Hippocampal formation (tissue), 2 donors: ENCODE results near the gene CAPN14.

Source experiments
- DNase-seq, 2 donors: peaks; one replicate each; lab custom pipeline; 2025; lab: John Stamatoyannopoulos, UW

The CAPN14 gene, protein sequence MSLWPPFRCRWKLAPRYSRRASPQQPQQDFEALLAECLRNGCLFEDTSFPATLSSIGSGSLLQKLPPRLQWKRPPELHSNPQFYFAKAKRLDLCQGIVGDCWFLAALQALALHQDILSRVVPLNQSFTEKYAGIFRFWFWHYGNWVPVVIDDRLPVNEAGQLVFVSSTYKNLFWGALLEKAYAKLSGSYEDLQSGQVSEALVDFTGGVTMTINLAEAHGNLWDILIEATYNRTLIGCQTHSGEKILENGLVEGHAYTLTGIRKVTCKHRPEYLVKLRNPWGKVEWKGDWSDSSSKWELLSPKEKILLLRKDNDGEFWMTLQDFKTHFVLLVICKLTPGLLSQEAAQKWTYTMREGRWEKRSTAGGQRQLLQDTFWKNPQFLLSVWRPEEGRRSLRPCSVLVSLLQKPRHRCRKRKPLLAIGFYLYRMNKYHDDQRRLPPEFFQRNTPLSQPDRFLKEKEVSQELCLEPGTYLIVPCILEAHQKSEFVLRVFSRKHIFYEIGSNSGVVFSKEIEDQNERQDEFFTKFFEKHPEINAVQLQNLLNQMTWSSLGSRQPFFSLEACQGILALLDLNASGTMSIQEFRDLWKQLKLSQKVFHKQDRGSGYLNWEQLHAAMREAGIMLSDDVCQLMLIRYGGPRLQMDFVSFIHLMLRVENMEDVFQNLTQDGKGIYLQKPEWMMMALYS

DNA sequence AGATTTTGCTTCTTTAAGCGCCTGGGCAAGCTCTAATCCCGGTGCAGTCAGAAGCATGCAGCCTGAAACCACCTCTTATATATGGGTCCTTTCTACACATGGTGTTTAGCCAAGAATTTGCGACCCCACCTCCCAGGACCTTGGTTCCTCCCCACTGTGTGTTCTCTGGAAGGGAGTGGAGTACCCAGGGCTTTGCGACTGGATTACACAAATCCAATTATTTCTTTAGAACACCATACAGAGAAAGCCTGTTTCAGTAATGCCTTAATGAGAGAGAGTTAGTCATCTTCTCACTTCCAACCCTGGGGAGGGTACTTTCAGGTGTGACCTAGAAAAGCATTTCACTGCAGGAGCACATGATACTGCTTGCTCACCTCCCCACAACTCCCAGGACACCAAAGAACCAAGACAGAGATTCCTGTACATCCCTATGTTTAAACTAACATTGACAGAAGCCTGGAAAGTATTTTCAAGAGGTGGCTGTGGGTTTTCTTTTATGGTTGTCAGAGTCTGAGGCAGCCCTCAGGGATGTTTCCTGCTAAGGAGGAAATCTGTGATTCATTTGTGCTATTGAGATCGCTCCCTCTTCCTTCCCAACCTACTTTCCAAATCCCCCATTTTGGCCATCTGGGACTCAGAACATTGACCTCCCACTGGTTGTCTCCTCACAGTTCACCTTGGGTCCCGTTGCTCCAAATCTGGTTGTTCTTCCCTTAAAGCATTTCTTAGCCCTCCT is at the start of gene CAPN14:
Gene CAPN14 (minus strand): TSS at position 51 of the 736 bp plus-strand sequence. CDS start 12,068 bp downstream, outside the sequence.
- no peak for DNase-seq

DNA sequence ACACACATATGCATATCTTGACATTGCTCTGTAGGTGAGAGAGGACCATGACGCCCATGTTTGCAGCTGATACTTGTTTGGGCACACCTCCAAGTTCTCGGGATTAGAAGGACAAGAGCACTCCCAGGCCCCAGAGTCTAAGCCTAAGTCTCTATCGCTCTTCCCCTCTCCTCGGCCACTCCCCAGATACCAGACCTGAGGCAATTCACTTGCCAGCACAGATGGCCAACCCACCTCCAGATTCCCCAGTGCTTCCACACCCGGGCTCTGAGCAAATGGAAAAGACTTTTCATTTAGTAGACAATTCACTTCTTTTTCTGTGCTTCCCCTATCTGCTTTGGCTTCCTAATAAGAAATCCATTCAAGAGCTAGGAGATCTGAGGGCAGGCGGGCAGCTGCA is 49.5 kb upstream of the CAPN14 start:
- DNase-seq = peak in 1 of 2 donors; percentile 6

DNA sequence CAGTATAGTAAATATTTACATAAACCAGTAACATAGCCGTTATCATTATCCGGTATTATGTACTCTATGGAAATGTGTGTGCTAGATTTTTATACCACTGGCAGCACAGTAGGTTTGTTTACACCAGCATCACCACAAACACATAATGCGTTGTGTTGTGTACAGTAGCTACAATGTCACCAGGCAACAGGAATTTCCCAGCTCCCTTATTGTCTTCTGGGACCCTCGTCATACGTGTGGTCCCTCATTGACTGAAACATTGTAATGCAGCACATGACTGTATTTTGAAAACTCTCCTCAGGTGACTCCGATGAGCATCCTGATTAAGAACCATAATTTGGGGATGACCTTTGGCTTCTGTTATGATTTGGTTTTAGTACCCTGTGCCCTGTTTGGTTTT is 47.9 kb upstream of the CAPN14 start:
- DNase-seq = no peak

DNA sequence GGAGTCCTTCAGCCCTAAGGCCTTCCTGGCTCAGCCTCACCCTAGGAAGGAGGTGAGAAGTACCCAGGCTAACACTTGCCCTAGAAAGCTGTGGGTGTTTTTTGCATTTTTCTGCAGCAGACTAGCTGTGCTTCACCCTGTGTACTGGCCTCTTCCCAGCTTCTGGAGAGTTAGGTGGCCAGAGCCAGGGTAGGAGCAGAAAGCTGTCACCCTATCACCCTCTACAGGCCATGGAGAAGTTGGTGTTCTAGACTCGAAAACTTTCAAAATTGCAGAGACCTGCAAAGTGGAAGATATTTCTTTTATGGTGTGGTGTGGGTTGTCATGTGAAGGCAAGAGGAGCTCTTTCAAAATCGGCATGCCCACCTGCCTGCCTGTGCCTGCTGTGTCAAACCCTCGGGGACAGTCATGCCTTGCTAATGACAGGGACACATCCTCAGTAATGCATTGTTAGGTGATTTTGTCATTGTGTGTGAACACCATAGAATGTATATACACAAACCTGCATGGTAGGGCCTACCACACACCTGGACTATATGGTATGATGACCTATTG is 46.4 kb upstream of the CAPN14 start:
- DNase-seq = peak in 1 of 2 donors; percentile 14

DNA sequence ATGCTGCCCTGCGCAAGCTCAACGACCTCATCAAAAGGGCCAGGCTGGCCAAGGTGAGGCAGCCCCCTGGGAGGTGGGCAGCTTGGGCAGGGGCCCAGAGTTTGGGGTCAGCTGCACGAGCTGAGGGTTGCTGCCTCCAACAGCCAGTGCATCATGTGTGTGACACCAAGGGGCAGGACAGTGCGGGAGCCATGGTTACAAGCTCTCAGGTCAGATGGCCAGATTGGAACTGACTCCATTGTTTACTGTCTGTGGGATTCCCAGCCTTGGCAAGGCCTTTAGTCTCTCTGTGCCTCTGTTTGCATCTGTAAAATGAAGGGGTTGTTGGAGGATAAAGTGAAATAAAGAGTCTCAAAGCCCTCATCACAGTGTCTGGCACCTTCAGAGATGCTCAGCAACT is 43.6 kb upstream of the CAPN14 start:
- DNase-seq = peak in 1 of 2 donors; percentile 16

DNA sequence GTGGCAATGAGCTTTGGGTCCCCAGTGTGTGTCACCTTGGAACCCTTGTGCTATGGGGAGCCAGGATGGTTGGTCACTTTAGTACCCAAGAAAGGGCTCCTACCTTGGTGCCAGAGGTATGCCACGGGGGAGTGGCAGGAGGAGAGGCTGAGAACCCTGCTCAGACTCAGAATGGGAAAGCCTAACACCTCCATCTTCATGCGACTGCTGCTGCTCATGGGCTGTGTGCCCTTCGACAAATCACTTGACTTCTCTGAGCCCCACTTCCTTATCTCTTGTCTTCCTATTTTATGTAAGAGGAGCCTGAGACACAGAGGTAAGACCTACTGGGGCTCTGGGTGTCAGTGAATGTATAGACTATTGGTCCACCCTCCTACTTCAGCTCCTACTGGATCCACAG is 41.8 kb upstream of the CAPN14 start:
- no peak for DNase-seq

DNA sequence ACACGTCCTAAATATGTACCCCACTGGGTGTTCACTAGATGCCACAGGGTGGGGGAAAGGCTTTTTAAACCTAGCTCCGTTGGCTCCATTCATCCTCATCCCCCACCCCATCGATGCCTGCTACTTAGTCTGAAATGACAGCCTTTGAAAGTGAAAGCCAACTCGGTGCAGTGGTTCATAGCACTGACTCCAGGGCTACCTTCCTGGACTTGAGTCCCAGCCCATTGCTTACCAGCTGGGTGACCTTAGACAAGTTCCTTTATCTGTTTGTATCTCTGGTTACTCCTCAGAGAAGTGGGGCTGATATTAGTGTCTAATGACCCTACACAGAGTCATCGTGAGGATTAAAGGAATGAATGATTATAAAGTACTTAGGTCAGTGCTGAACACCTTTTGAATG is 41.0 kb upstream of the CAPN14 start:
- no peak for DNase-seq

DNA sequence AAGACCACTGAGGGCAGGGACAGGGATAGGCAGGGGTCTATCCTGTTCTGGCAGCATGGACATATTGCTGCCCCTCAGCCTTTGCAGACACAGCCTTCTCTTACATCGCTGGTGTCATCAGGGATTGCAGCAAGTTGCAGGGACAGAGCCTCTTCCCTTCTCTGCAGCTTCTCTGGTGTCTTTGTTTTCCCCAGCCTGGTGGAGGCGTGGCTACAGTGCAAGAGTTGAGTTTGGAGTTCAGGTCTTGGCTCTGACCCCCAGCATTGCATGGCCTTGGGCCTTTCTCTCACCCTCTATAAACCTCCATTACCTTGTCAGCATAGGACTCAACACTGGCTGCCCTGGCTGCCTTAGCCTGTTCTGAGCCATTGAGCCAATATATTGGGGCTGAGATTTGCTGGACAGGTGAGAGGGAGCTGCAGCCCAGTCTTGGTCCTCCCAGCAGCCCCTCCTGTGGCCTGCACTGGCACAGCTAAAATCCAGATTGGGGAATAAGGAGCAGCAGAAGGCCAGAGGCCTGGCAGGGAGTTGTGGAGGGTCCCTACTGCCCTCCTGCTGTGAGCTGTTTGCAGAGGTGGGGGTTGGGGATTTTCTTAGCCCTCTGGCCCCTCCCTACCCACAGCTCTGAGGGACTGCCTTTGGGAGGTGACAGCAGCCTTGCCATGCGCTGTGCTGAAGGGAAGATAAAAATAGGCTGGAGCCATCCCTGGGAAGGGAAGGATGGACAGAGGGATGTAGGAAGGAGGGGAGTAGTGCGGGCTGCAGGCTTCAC is 39.5 kb upstream of the CAPN14 start:
- DNase-seq = no peak

DNA sequence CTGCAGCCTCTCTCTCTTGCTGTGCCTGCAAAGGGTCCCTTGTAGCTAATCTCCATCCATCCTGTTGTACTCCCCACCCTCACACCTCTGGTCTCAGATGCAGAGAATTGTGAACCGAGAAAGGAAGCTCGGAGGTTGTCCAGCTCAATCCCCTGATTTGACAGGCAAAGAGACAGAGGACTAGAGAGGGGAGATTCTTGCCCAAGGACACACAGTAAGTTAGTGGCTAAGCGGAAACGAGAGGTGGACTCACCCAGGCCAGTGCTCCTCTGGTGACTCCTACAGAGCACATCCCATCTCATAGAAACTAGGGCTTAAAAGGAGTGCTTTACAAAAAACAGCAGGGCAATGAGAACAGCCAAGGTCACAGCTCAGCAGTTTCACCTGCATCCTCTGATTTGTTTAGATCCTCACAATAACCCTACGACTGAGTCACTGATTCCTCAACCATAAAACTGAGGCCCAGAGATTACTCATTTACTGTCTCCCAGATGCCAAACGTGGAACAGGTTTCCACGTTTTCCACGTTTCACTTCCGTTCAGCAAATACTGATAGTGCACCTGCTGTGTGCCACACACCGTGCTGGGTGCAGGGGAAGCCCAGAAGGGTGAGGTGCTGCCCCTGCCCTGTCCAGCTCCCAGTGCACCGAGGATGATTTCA is 38.7 kb upstream of the CAPN14 start:
- DNase-seq = no peak

DNA sequence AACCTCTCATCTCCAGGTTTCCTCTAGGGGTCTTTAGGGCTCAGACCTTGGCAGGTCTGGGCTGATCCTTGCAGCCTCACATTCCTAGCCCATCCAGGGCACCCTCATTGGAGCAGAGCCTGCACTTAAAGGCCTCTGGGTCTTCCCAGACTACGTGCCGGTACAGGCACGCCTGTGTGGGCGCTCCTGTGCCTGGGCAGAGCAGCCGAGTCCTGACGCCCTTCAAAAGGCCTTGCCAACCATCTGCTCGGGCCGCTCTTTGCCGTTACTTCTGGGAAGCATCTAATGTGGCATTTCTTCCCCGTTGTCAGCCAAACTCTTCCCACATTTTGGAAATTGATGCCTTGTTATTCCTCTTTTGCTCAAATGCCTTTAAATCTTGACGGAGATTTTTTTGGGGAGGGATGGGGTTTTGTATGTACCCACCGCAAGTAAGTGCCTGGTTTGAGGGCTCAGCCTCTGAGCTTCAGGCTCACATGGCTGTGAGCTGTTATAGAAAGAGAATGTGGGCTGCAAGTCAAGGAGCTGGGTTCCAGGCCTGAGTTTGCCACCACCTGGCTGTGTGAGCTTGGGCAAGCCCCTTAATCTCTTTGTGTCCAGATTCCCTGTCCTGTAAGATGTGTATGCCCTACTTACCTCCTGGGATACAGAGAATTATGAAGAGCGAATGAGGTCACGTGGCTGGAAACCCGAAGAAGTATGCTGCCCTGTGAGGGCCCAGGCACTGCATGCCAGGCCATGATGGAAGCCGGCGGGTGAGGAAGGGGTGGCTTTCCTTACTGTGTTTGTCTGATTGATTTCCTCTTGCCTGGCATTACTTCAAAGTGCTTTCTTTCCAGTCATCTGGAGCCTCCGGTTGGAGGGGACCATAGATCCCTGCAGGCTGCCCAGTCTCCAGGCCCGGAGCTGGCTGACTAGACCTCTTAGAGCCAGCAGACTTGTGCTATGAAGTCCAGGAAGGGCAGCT is 37.2 kb upstream of the CAPN14 start:
- no peak for DNase-seq

DNA sequence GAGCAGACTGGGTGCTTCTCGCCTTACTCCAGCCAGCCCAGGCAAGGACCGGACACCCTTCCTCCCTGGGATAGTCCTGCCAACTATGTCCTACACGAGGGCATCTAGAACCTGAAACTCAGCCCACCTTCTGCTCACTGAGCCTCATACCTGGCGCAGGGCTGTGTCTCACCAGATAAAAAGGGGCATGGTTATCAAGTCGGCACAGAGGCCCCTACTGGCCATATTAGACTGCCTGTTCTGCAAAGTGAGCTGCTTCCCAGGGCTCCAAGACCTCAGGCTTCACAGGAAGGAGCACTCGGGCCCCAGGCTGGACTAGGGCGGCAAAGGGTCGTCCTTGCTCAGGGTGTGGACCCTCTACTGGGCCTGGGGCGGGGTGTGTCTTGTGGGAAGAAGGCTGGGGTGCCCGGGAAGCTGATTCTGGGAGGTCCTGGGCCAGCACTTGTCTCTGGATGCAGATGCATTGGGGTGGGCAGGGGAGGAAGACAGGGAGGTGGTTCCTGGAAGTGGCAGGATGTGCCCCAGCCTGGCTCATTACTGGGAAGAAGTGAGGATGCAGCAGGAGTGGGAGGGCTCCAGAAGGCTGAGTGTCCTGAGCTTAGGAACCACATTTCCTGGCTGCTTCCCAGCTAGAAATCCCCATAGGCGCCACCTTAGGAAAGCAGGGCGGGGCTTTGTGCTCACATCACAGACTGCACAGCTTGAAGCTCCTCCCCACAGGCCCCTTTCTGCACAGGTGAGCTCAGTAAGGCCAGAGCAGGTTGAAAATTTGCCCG is 36.2 kb upstream of the CAPN14 start:
- DNase-seq = no peak

DNA sequence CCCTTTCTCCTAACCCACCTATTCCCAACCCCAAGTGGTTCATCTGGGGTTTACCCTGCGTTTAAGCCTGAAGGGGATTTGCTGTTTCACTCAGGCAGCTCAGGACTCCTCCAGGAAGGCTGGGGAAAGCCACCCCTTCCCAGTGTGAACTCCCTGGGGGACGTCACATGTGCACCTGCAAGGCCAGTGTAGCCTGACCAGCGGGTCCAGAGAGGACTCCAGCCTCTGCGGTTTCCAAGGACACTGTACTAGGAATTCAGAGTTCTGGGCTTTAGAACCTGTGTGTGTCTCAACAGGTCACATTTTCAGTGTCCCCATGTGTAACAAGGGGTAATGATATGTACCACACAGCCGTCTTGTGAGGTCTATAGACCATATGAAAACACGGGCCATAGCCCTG is 34.5 kb upstream of the CAPN14 start:
- no peak for DNase-seq

DNA sequence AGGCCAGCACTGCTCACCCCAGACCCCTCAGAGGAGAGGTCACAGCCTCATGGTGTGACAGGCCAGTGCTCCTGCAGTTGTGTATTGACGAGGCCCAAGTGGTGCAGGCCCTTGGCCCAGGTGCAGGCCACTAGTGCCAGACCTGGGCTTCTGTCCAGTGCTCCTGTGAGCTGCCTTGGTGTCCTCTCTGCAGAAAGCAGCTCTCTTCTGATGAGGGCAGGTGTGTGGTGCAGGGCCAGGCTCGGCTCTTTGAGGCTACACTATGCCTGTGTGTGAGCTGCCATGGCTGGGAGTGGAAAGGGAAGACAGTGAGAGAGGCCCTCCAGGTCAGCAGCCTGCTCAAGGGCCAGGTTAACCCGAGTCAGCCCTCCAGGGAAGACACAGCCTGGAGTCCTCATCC is 33.7 kb upstream of the CAPN14 start:
- no peak for DNase-seq

DNA sequence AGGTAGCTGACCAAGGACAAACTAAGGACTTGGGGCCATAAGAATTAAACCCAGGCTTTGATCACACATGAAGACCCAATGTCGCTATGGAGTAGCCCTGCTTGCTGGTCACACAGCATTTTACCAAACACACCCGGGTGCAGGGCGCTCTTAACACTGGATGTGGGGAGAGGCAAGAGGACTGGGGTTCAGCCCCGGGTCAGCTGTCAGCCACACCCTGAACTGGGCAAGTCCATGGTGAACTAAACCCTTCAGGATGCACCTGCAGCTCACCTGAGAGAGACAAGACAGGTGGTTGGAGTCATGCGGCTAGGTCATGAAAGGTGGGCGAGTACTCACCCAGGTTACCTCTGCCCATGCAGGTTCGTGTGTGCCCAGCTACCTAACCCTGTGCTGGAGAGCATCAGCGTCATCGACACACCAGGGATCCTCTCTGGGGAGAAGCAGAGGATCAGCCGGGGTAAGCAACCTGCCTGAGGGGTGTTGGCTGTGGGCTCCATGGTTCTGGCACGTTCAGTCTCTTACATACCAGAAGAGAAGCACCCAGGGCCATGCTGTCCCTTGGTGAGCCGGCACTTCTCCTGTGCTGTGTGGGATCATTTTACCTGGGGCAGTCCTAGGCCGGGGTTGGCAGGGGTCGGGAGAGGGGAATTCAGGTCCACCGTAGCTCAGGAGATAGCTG is 31.8 kb upstream of the CAPN14 start:
- DNase-seq = no peak

DNA sequence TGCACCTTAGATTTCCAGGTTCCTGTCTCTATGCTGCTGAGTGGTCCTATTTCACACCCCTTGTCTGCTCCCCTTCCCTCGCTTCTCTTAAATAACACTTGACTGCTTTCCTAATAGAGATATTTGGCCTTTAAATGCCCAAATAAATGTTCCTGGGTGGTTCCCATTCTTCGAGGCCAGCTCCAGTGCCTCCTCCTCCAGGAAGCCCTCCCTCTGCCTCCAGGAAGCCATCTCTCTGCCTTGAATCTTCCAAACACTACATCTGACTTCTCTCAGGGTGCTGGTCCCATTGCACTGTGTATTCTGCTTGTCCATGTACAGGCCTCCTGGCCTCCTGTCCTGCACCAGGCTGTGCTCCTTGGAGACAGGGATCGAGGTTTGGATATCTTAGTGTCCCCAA is 30.8 kb upstream of the CAPN14 start:
- no peak for DNase-seq

DNA sequence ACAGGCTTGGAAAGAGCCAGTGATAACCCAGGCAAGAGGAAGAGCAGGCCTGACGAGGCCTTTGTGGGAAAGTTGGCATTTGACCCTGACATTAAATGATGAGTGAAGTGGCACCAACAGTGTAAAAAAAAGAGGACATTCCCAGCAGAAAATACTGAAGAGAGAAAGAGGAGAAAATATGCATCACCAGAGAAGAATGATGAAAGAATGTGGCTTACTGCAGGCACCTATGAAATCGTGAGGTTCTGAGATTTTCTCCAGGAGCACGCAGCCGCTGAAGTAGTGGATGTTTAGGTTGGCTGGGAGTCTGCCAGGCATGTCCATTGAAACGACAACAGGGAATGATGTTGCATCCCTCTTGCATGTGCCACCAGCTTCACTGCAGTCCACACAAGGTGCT is 30.4 kb upstream of the CAPN14 start:
- DNase-seq = no peak

DNA sequence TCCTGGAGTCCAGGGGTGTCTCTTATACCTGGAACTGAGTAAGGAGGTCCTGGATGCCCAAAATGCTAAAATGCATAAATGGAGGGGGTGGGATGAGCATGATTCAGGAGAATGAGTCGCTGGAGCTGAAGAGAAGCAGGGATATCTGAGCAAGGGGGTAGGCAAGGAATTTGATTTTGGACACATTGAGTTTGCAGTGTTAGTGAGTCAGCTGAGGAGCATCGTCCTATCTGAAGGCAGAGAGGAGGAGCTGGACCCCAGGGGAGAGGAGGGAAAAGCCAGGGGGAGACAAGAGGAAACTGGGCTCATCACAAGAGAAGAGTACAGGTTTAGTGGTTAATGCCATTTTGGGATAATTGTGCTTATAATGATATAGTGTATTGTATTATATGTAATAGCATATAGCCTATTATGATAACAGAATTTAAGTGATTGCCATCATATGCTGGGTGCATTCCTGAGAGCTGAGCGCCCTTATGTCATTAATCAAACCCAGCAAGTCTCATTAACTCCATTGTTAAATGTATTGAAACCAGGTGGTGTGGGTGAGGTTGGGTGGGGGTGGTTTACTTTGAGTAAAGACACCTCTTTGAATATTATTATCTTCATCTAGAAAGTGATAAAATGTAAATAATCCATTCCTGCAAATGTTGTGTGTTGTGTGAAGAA is 29.0 kb upstream of the CAPN14 start:
- no peak for DNase-seq

DNA sequence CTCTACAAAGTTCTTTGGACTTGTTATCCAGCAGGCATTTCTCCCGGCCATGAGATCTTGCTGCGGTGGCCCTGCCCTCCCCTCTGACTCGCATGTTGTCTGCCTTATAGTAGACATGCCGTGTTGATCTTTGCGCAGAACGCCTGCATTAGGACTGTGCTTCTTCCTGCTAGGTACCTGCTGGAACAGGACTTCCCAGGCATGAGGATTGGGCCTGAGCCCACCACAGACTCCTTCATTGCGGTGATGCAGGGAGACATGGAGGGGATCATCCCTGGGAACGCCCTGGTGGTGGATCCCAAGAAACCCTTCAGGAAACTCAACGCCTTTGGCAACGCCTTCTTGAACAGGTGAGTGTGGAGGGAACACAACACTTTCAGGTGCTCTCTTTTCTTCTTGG is 26.8 kb upstream of the CAPN14 start:
- no peak for DNase-seq
